ENCODE data around the gene CBX6.

The CBX6 gene

GRCh38 chr22:38841211-38841610 lies 30.8 kb downstream of the CBX6 start:
- Histone ChIP-seq H3K9me3 (ENCODE audit: insufficient read depth, low read length) (no peaks in the 10 kb centered on the region), H3K9ac (ENCODE audit: low read length) (no peak overlapping the region), H3K27me3 (ENCODE audit: low read depth, low read length) (peaks cover 37% of the 10 kb centered on the region), H2AFZ (ENCODE audit: low read depth, low read length) (no peak overlapping the region), H3K4me1 (ENCODE audit: low read length) (no peaks in the 10 kb centered on the region), H3K4me2 (ENCODE audit: low read length) (no peak overlapping the region), H3K36me3 (replicated peaks; ENCODE audit: low read depth, low read length) (no peaks in the 10 kb centered on the region), H4K20me1 (ENCODE audit: insufficient read depth, low read length) (no peaks in the 10 kb centered on the region), H3K4me3 (ENCODE audit: low read length) (no peak overlapping the region), H3K79me2 (ENCODE audit: low read length) (no peaks in the 10 kb centered on the region), H3K27ac (ENCODE audit: low read length) (no peak overlapping the region)
- TF ChIP-seq EZH2phosphoT487 (IDR thresholded peaks at IDR 0.05; ENCODE audit: low read depth): no peak
- TF ChIP-seq CTCF (IDR thresholded peaks at IDR 0.05; ENCODE audit: low read depth, low read length): no peak

DNA sequence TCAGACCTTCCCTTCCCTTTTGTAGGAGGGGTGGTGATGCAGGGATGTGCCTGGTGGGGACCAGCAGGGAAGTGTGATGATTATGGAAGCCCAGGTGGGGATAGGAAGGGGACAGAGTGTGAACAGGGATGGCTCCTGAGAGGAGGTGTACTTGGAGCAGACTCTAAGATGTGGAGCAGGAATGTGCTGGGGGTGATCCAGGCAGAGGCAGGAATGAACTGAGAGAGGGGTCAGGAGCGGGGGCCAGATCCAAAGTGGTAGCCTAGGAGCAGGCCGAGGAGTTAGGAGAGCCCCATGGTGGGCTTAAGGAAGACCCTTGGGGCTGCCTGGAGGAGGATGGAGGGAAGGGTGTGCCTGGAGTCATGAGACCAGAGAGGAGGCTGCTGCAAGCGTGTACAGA lies 31.9 kb downstream of the CBX6 start:
- Histone ChIP-seq H3K4me3 (ENCODE audit: low read length) (no peak overlapping the region), H3K27ac (ENCODE audit: low read length) (no peak overlapping the region), H2AFZ (ENCODE audit: low read depth, low read length) (no peak overlapping the region), H3K4me1 (ENCODE audit: low read length) (no peaks in the 10 kb centered on the region), H3K9me3 (ENCODE audit: insufficient read depth, low read length) (no peaks in the 10 kb centered on the region), H3K27me3 (ENCODE audit: low read depth, low read length) (peaks cover 37% of the 10 kb centered on the region), H3K36me3 (replicated peaks; ENCODE audit: low read depth, low read length) (no peaks in the 10 kb centered on the region), H3K79me2 (ENCODE audit: low read length) (no peaks in the 10 kb centered on the region), H4K20me1 (ENCODE audit: insufficient read depth, low read length) (no peaks in the 10 kb centered on the region), H3K9ac (ENCODE audit: low read length) (no peak overlapping the region), H3K4me2 (ENCODE audit: low read length) (no peak overlapping the region)
- TF ChIP-seq EZH2phosphoT487 (IDR thresholded peaks at IDR 0.05; ENCODE audit: low read depth) (no peak), CTCF (IDR thresholded peaks at IDR 0.05; ENCODE audit: low read depth, low read length) (no peak)

DNA sequence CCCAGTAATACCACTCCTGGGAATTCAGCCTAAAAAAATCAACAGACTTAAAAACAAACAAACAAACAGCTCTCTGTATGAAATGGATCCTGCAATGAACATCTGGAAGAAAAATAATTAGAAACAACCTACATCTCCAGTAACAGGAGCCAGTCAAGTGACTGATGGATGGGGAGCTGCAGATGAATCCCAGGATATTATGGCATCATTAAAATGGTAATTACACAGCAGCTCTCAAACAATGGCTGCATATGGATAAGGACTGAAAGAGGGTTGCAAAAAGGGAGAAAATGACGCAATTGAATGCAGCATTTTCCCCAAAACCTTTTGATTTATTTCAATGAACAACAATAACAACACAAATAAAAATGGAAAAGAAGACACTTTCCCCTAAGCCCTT lies 32.3 kb downstream of the CBX6 start:
- no peak overlapping the region for H3K4me2 ChIP-seq (ENCODE audit: low read length)
- peaks cover 37% of the 10 kb centered on the region for H3K27me3 ChIP-seq (ENCODE audit: low read depth, low read length)
- H3K4me1 ChIP-seq (ENCODE audit: low read length): no peaks in the 10 kb centered on the region
- H3K9me3 ChIP-seq (ENCODE audit: insufficient read depth, low read length): no peaks in the 10 kb centered on the region
- no peaks in the 10 kb centered on the region for H4K20me1 ChIP-seq (ENCODE audit: insufficient read depth, low read length)
- H2AFZ ChIP-seq (ENCODE audit: low read depth, low read length): no peak overlapping the region
- TF ChIP-seq EZH2phosphoT487 (IDR thresholded peaks at IDR 0.05; ENCODE audit: low read depth): no peak
- TF ChIP-seq CTCF (IDR thresholded peaks at IDR 0.05; ENCODE audit: low read depth, low read length): no peak
- H3K36me3 ChIP-seq (replicated peaks; ENCODE audit: low read depth, low read length): no peaks in the 10 kb centered on the region
- no peak overlapping the region for H3K27ac ChIP-seq (ENCODE audit: low read length)
- H3K79me2 ChIP-seq (ENCODE audit: low read length): no peaks in the 10 kb centered on the region
- no peak overlapping the region for H3K4me3 ChIP-seq (ENCODE audit: low read length)
- no peak overlapping the region for H3K9ac ChIP-seq (ENCODE audit: low read length)

DNA sequence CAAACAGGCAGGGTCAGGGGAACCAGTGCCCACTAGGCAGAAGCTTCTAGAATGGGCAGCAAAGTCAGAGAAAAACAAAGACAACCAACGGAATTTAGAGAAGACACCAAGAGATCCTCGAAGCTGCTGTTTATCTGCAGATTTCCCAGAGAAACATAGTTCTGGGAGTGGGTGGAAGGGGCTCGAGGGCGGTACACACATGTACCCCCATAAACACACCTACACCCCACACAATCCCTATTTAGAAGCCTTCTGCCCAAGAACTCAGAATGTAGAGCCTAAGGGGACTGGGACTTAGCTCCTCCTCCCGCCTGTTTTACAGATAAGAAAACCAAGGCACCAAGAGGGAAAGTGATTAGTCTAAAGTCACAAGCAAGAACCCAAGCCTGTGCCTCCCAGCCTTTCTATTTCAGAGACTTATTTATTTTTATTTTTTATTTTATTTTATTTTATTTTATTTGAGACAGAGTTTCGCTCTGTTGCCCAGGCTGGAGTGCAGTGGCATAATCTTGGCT lies 34.5 kb downstream of the CBX6 start:
- no peak overlapping the region for H2AFZ ChIP-seq (ENCODE audit: low read depth, low read length)
- H3K9me3 ChIP-seq (ENCODE audit: insufficient read depth, low read length): no peaks in the 10 kb centered on the region
- H3K9ac ChIP-seq (ENCODE audit: low read length): no peak overlapping the region
- H3K27me3 ChIP-seq (ENCODE audit: low read depth, low read length): peaks cover 37% of the 10 kb centered on the region
- H3K4me3 ChIP-seq (ENCODE audit: low read length): no peak overlapping the region
- TF ChIP-seq EZH2phosphoT487 (IDR thresholded peaks at IDR 0.05; ENCODE audit: low read depth) (no peak), CTCF (IDR thresholded peaks at IDR 0.05; ENCODE audit: low read depth, low read length) (no peak)
- H3K4me1 ChIP-seq (ENCODE audit: low read length): no peaks in the 10 kb centered on the region
- no peak overlapping the region for H3K4me2 ChIP-seq (ENCODE audit: low read length)
- H3K27ac ChIP-seq (ENCODE audit: low read length): no peak overlapping the region
- H3K79me2 ChIP-seq (ENCODE audit: low read length): no peaks in the 10 kb centered on the region
- no peaks in the 10 kb centered on the region for H4K20me1 ChIP-seq (ENCODE audit: insufficient read depth, low read length)
- no peaks in the 10 kb centered on the region for H3K36me3 ChIP-seq (replicated peaks; ENCODE audit: low read depth, low read length)
